ENCODE data around the gene STPG3. TPM values are rescaled to one million over a fixed set of nuclear protein-coding genes. Genes with fewer than 3 reads are reported as not detected.

The STPG3 gene
- total and polyA plus RNA-seq, 8 donors: not detected

- intact Hi-C loops (cut with DNase I; ENCODE audit: low total_unique reads): no loop called here
- no peaks in the 10 kb centered on the region for H3K36me3 ChIP-seq
- peak in 1 of 2 donors; percentile 66 for DNase-seq
- H3K27me3 ChIP-seq: peaks cover 0 to 20% (median 0%) of the 10 kb centered on the region in 3 donors
- 3 to 9% (median 3%) methylated on average over 20 to 88 of the region's 88 CpGs for WGBS, 5 donors
- H3K4me1 ChIP-seq: peaks cover 41 to 92% (median 88%) of the 10 kb centered on the region in 4 donors
- H3K4me3 ChIP-seq: peak within 1 kb of the TSS; percentile 70 to 73 (median 72)
- H3K9me3 ChIP-seq: no peaks in the 10 kb centered on the region
- peak within 1 kb of the TSS; percentile 92 to 98 (median 94) for H3K27ac ChIP-seq
- TF ChIP-seq CTCF (IDR thresholded peaks at IDR 0.05): no peak
- TF ChIP-seq EP300 (IDR thresholded peaks at IDR 0.05): no peak
- TF ChIP-seq POLR2A (IDR thresholded peaks at IDR 0.05): no peak
- no peak for TF ChIP-seq POLR2AphosphoS5 (IDR thresholded peaks at IDR 0.05)
Observed at GRCh38 chr9:137222190-137223077, 28.7 kb upstream of the STPG3 start, which contains the start of gene RNF208. Gene RNF208 (minus strand): TSS chr9:137222240. CDS start chr9:137221212, 1,028 bp downstream.

- TF ChIP-seq CTCF (IDR thresholded peaks at IDR 0.05): peak in 1 of 7 experiments; percentile 20
- peak; percentile 46 to 88 (median 69) for TF ChIP-seq POLR2AphosphoS5 (IDR thresholded peaks at IDR 0.05)
- no peak for TF ChIP-seq EP300 (IDR thresholded peaks at IDR 0.05)
- WGBS, 5 donors: 0 to 2% (median 1%) methylated on average over 20 to 63 of the region's 63 CpGs
- intact Hi-C loops (cut with DNase I; ENCODE audit: low total_unique reads): no loop called here
Observed at GRCh38 chr9:137223078-137223970, 27.8 kb upstream of the STPG3 start.

DNA sequence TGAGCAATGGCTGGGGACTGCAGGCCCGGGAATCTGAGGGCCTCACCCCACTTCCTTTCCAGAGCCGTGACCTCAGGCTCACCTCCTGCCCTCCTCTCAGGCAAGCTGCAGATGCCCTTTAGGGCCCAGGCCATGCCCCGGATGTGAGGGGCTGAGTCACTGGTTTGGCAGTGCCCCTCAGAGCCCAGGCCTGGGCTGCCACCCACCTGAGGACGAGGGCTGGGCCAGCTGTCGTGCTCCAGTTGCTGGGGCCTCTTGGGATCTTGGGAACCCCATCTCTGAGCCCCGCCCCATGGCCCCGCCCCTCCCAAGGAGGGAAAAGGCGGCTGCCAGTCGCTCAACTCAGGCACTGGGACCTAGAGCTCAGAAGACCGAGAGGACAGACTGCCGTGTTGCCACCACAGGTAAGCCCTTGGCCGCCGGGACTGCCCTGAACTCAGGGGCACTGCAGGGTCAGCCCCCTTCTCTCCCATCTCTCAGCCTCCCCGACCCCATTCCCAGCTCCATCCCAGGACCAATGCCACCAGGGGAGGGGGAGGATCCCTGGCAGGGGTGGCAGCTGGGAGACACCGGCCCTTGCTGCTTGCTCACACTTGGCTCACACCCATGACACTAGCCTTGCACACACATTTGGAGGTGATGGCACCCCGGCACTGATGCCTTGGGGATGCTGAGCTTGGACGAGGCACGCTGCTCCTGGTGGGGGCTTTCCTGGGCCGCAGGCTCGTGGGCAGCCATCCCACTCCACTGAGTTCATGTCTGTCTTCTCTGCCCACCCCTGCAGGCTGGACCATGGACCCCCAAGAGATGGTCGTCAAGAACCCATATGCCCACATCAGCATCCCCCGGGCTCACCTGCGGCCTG is 26.0 kb upstream of the STPG3 start, which contains the start of gene CYSRT1:
CYSRT1 (plus strand) TSS at position 345 of the 865 bp plus-strand sequence; CDS start at position 793, 448 bp downstream.
- peaks cover 3 to 46% (median 21%) of the 10 kb centered on the region in 3 donors for H3K27me3 ChIP-seq
- 44 to 64% (median 50%) methylated on average over 12 to 23 of the region's 23 CpGs for WGBS, 5 donors
- H3K36me3 ChIP-seq: no peaks in the 10 kb centered on the region
- TF ChIP-seq POLR2AphosphoS5 (IDR thresholded peaks at IDR 0.05): no peak
- no peak for TF ChIP-seq EP300 (IDR thresholded peaks at IDR 0.05)
- TF ChIP-seq CTCF (IDR thresholded peaks at IDR 0.05): no peak
- no peak for TF ChIP-seq POLR2A (IDR thresholded peaks at IDR 0.05)
- H3K4me3 ChIP-seq: peak within 1 kb of the TSS; percentile 70 to 73 (median 72)
- H3K4me1 ChIP-seq: peaks cover 42 to 81% (median 78%) of the 10 kb centered on the region in 4 donors
- H3K9me3 ChIP-seq: no peaks in the 10 kb centered on the region
- peak; percentile 49 to 64 for DNase-seq
- peak within 1 kb of the TSS; percentile 92 to 98 (median 94) for H3K27ac ChIP-seq
- intact Hi-C loops (cut with DNase I; ENCODE audit: low total_unique reads): loop anchor here (5.0 kb wide), 1 partner anchor 108 kb away; no protein-coding TSS in a partner anchor

More at GRCh38 chr9:137223078-137223970, 27.8 kb upstream of the STPG3 start:
- peaks cover 45 to 92% (median 88%) of the 10 kb centered on the region in 4 donors for H3K4me1 ChIP-seq
- H3K27ac ChIP-seq: peak overlapping the region; percentile 92 to 98 (median 94)
- H3K9me3 ChIP-seq: no peaks in the 10 kb centered on the region
- peak; percentile 98 to 99 for DNase-seq
- H3K27me3 ChIP-seq: peaks cover 0 to 28% (median 4%) of the 10 kb centered on the region in 3 donors
- H3K36me3 ChIP-seq: no peaks in the 10 kb centered on the region
- peak overlapping the region; percentile 70 to 73 (median 72) for H3K4me3 ChIP-seq

Data from stomach (tissue), 9 donors.